ENCODE results near the gene CCDC85A. TPM values are rescaled to one million over a fixed set of nuclear protein-coding genes. Genes with fewer than 3 reads are reported as not detected.

CCDC85A gene
- total RNA-seq, 1 experiment from 2014 or later = 0.10 TPM

DNA sequence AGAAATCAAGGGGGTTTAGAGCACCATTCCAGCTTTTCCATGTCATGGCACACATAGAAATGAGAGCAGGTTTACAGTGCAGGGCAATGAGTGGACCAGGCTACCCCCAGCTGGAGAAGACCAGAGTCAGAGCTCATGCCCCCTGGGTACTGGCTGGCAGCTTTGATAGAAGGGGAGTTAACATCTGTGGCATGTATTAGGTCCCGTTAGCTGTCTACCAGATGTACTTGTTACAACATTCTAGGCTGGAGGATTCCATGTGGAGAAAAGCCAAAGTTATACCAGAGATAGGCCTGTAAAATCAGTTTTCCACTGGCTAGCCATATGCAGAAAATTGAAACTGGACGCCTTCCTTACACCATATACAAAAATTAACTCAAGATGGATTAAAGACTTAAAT is 109.2 kb downstream of the CCDC85A start:
- Histone ChIP-seq H3K79me2 (ENCODE audit: insufficient read depth, low read length) (no peaks in the 10 kb centered on the region), H2AFZ (ENCODE audit: low read depth, low read length, poor library complexity, severe bottlenecking) (no peak overlapping the region), H3K27me3 (ENCODE audit: insufficient read depth, low read length) (no peaks in the 10 kb centered on the region), H3K4me2 (ENCODE audit: low read length) (no peak overlapping the region), H3K9me2 (ENCODE audit: insufficient read depth) (no peaks in the 10 kb centered on the region), H3K4me3 (replicated peaks in 1 of 2; ENCODE audit: low read depth in 1 of 2, low read length in 2 of 2) (no peak overlapping the region), H3K9ac (ENCODE audit: low read length) (no peak overlapping the region), H3K4me1 (ENCODE audit: control insufficient read depth in 1 of 2, insufficient read depth in 2 of 2, low read length in 2 of 2) (peaks cover 0 to 5% of the 10 kb centered on the region in 2 experiments; a peak in 2 of 4 replicates), H3K9me3 (ENCODE audit: control insufficient read depth in 1 of 2, insufficient read depth in 1 of 2, low read depth in 1 of 2, low read length in 2 of 2) (no peaks in the 10 kb centered on the region), H4K20me1 (ENCODE audit: insufficient read depth) (no peaks in the 10 kb centered on the region), H3K27ac (ENCODE audit: low read depth, low read length) (no peak overlapping the region), H3K36me3 (ENCODE audit: control insufficient read depth in 1 of 2, insufficient read depth in 2 of 2, low read length in 2 of 2) (no peaks in the 10 kb centered on the region)
- DNase-seq (ENCODE audit: low read depth, low spot score) (no peak), ATAC-seq (no peak)
- ChIA-PET RAD21 (ENCODE audit: low non-redundant PET in 1 of 2, low total read pairs in 2 of 2, uncharacterized antibody in 2 of 2, unreplicated experiment in 2 of 2) (no interaction called here), POLR2A (no interaction called here), CTCF (interaction anchor here (1.3 kb wide), 1 partner anchor 109 kb away, joined by 3 read pairs; the partner anchor contains the start of gene CCDC85A)
- intact Hi-C loops (cut with micrococcal nuclease) = no loop called here
- TF ChIP-seq RAD21 (IDR thresholded peaks at IDR 0.05; ENCODE audit: low read depth) (no peak), ZNF274 (IDR thresholded peaks at IDR 0.05; ENCODE audit: low read depth, low read length) (no peak), POLR2AphosphoS5 (IDR thresholded peaks at IDR 0.05; ENCODE audit: low read depth, low read length) (no peak), CEBPB (IDR thresholded peaks at IDR 0.05; ENCODE audit: low read depth) (no peak), POLR2A (IDR thresholded peaks at IDR 0.05; ENCODE audit: borderline replicate concordance, extremely low read depth, insufficient read depth, insufficient read length) (no peak)
- TF ChIP-seq, protein P1, sequence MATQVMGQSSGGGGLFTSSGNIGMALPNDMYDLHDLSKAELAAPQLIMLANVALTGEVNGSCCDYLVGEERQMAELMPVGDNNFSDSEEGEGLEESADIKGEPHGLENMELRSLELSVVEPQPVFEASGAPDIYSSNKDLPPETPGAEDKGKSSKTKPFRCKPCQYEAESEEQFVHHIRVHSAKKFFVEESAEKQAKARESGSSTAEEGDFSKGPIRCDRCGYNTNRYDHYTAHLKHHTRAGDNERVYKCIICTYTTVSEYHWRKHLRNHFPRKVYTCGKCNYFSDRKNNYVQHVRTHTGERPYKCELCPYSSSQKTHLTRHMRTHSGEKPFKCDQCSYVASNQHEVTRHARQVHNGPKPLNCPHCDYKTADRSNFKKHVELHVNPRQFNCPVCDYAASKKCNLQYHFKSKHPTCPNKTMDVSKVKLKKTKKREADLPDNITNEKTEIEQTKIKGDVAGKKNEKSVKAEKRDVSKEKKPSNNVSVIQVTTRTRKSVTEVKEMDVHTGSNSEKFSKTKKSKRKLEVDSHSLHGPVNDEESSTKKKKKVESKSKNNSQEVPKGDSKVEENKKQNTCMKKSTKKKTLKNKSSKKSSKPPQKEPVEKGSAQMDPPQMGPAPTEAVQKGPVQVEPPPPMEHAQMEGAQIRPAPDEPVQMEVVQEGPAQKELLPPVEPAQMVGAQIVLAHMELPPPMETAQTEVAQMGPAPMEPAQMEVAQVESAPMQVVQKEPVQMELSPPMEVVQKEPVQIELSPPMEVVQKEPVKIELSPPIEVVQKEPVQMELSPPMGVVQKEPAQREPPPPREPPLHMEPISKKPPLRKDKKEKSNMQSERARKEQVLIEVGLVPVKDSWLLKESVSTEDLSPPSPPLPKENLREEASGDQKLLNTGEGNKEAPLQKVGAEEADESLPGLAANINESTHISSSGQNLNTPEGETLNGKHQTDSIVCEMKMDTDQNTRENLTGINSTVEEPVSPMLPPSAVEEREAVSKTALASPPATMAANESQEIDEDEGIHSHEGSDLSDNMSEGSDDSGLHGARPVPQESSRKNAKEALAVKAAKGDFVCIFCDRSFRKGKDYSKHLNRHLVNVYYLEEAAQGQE (IDR thresholded peaks at IDR 0.05; ENCODE audit: low read depth) = no peak
- no TSS peak for BruUV-seq (replicated peaks)

DNA sequence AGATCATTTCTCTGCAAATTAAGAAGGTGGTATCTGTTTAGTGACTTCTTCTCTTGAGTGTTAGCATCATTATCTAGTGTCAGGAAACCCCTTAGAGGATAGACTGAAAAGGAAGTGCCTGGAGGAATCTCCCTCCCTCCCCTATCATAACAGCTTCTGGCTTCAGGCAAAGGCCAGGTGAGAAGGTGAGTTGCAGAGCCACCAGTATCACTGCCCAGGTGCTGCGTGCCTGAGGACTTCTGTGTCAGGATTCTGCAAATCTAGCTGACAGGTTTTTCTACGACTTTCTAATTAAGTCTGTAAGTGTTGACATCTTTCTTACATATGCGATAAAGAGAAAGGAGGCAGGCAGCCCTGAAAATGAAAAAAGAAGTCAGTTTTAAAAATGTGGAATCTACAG is 111.9 kb downstream of the CCDC85A start:
- Histone ChIP-seq H3K36me3 (ENCODE audit: control insufficient read depth in 1 of 2, insufficient read depth in 2 of 2, low read length in 2 of 2) (no peaks in the 10 kb centered on the region), H3K9ac (ENCODE audit: low read length) (no peak overlapping the region), H3K4me3 (replicated peaks in 1 of 2; ENCODE audit: low read depth in 1 of 2, low read length in 2 of 2) (no peak overlapping the region), H4K20me1 (ENCODE audit: insufficient read depth) (no peaks in the 10 kb centered on the region), H3K79me2 (ENCODE audit: insufficient read depth, low read length) (no peaks in the 10 kb centered on the region), H3K27ac (ENCODE audit: low read depth, low read length) (no peak overlapping the region), H3K4me1 (ENCODE audit: control insufficient read depth in 1 of 2, insufficient read depth in 2 of 2, low read length in 2 of 2) (no peaks in the 10 kb centered on the region), H3K9me3 (ENCODE audit: control insufficient read depth in 1 of 2, insufficient read depth in 1 of 2, low read depth in 1 of 2, low read length in 2 of 2) (no peaks in the 10 kb centered on the region), H3K9me2 (ENCODE audit: insufficient read depth) (no peaks in the 10 kb centered on the region), H3K4me2 (ENCODE audit: low read length) (no peak overlapping the region), H3K27me3 (ENCODE audit: insufficient read depth, low read length) (no peaks in the 10 kb centered on the region), H2AFZ (ENCODE audit: low read depth, low read length, poor library complexity, severe bottlenecking) (no peak overlapping the region)
- ChIA-PET CTCF (no interaction called here), RAD21 (ENCODE audit: low non-redundant PET in 1 of 2, low total read pairs in 2 of 2, uncharacterized antibody in 2 of 2, unreplicated experiment in 2 of 2) (no interaction called here), POLR2A (no interaction called here)
- TF ChIP-seq ZFX (IDR thresholded peaks at IDR 0.05) (no peak), POLR2A (IDR thresholded peaks at IDR 0.05; ENCODE audit: borderline replicate concordance, extremely low read depth, insufficient read depth, insufficient read length) (no peak), SRF (IDR thresholded peaks at IDR 0.05; ENCODE audit: low read depth) (no peak), SP1 (IDR thresholded peaks at IDR 0.05; ENCODE audit: low read depth) (no peak), EZH2 (IDR thresholded peaks at IDR 0.05) (no peak), SIN3A (IDR thresholded peaks at IDR 0.05; ENCODE audit: low read depth) (no peak), FOSL1 (IDR thresholded peaks at IDR 0.05; ENCODE audit: low read depth) (no peak)
- TF ChIP-seq, protein P2, sequence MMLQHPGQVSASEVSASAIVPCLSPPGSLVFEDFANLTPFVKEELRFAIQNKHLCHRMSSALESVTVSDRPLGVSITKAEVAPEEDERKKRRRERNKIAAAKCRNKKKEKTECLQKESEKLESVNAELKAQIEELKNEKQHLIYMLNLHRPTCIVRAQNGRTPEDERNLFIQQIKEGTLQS (IDR thresholded peaks at IDR 0.05) = no peak
- TF ChIP-seq, protein P1 (IDR thresholded peaks at IDR 0.05; ENCODE audit: low read depth) = no peak
- ATAC-seq = no peak
- intact Hi-C loops (cut with micrococcal nuclease) = no loop called here
- no peak for DNase-seq (ENCODE audit: low read depth, low spot score)
- BruUV-seq (replicated peaks) = no TSS peak

All from HCT116 (cell line).